ENCODE results near the gene APOE.
"Not testable (repeated sequence)": the region's sequence is repeated elsewhere in the genome, so short reads cannot be mapped to it uniquely, and the experiment has no call there.

DNA sequence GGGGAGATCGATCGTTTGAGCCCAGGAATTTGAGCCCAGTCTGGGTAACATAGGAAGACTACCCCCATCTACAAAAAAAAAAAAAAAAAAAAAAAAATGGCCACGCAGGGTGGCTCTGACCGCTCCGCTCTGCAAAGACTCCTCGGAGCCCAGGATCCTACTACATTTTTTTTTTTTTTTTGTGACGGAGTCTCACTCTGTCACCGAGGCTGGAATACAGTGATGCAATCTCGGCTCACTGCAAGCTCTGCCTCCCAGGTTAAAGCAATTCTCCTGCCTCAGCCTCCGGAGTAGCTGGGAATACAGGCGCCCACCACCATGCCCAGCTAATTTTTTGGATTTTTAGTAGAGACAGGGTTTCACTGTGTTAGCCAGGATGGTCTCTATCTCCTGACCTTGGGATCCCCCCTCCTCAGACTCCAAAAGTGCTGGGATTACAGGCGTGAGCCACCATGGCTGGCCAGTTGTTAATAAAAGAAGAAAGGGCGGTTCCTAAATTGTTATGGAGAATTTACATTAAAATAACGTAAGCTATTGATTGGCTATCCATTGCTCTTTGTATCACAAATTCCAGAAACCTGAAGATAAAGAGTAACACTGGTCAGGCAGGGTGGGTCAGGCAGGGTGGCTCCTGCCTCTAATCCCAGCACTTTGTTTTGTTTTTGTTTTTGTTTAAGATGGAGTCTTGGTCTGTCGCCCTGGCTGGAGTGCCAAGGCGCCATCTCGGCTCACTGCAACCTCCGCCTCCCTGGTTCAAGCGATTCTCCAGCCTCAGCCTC lies 22.8 kb upstream of the APOE start:
- TF ChIP-seq EP300, CTCF, POLR2A, POLR2AphosphoS5 (IDR thresholded peaks at IDR 0.05): not testable (repeated sequence)

All from gastroesophageal sphincter (tissue), 3 donors.